Measurements from ENCODE around the gene MMAA. TPM values are rescaled to one million over a fixed set of nuclear protein-coding genes. Genes with fewer than 3 reads are reported as not detected.
"Not testable (repeated sequence)": the region's sequence is repeated elsewhere in the genome, so short reads cannot be mapped to it uniquely, and the experiment has no call there.

Gene MMAA
- polyA plus RNA-seq, 6 donors from 2014 or later: 5.9 to 14.2 (median 8.1) TPM

DNA sequence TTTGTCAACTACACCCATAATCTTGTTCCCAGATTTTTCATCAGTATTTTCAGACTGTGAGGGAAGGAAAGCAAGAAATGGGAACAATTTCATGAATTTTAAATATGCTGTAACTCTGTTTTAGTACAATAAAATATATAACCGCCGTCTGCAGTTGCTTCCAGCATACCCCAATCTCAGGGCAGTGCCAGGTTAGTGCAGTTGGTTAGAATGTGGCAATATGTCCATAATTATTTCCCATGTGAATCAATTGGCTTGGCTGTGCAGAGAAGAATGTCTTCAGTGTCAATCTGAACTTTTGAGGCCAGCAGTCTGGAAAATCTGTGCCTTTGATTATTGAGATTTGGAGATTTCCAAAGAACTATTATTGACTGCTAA is 5.0 kb upstream of the MMAA start:
- H3K36me3 Mint-ChIP-seq: no peaks in the 10 kb centered on the region
- peaks cover 0 to 6% (median 0%) of the 10 kb centered on the region in 3 donors for H3K27me3 Mint-ChIP-seq
- H3K4me3 Mint-ChIP-seq: no peak overlapping the region
- H3K4me1 Mint-ChIP-seq: peaks cover 7 to 12% (median 7%) of the 10 kb centered on the region in 3 donors
- ATAC-seq (ENCODE audit: low read depth in 2 of 2) (no peak), DNase-seq (no peak)
- no peaks in the 10 kb centered on the region for H3K9me3 Mint-ChIP-seq
- H3K27ac Mint-ChIP-seq: no peak overlapping the region

DNA sequence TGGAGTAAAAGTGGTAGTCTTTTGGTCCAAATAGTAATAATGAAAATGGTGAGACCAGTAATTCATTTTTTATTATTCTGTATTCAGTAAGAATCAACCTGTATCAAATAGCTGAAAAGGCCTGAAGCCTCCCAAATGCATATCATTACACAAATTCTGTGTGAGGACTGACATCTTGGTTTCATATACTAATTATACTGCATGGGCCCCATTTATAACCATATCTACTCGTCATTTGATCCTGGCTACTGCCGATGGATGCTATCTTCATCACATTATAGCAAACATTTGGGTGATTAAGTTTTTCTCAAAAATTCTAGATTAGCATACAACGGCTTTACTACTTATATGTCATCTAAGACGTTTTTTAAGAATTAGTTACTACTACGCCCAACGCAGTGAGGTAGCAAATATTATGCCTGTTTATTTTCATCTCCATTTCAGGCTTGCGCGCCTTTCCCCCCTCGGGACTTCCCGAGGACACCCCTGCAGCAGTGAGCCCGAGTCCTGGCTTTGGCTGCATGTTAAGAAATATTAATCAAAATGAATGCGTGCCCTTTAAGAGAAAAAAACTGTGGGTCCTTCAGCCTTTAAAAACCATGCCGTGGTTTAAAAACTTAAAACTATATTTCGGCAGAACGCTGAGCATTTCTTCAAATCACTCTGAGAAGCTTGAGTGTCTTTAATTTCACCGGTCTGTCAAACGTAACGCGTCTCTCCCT is 814 bp upstream of the MMAA start:
- DNase-seq: no peak
- ATAC-seq (ENCODE audit: low read depth in 2 of 2): peak; percentile 7 to 8
- Mint-ChIP-seq H3K4me3 (peak overlapping the region; percentile 88 to 99 (median 96)), H3K4me1 (peaks cover 14 to 20% (median 16%) of the 10 kb centered on the region in 3 donors), H3K36me3 (peaks cover 5 to 7% of the 10 kb centered on the region in 2 donors), H3K27me3 (peaks cover 0 to 6% (median 0%) of the 10 kb centered on the region in 3 donors), H3K9me3 (peaks cover 0 to 4% (median 2%) of the 10 kb centered on the region in 7 donors), H3K27ac (peak overlapping the region; percentile 92 to 99 (median 98))

DNA sequence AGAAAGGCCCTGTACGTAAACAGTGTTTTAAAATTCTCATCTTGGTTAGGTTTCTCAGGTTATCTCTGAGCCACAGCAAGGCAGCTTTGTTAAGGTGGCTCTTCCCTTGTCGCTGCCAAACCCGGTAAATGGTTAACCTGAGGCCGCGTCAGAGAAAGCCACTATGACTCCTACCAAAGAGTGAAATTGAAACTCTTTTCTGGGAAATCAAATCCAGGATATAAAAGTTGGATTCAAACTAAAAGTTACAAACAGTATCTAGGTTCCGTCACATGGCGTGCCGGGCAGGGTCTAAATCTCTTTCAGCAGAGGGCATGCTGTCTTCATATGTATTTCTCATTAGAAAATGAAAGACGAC is 433 bp downstream of the MMAA start:
- Mint-ChIP-seq H3K4me3 (peak overlapping the region; percentile 88 to 99 (median 96)), H3K36me3 (peaks cover 5 to 7% of the 10 kb centered on the region in 2 donors), H3K27me3 (peaks cover 0 to 2% (median 0%) of the 10 kb centered on the region in 3 donors), H3K27ac (peak overlapping the region; percentile 92 to 99 (median 98)), H3K9me3 (peaks cover 0 to 4% (median 2%) of the 10 kb centered on the region in 7 donors), H3K4me1 (peaks cover 14 to 20% (median 16%) of the 10 kb centered on the region in 3 donors)
- ATAC-seq (ENCODE audit: low read depth in 2 of 2) (peak; percentile 16 to 23), DNase-seq (no peak)

DNA sequence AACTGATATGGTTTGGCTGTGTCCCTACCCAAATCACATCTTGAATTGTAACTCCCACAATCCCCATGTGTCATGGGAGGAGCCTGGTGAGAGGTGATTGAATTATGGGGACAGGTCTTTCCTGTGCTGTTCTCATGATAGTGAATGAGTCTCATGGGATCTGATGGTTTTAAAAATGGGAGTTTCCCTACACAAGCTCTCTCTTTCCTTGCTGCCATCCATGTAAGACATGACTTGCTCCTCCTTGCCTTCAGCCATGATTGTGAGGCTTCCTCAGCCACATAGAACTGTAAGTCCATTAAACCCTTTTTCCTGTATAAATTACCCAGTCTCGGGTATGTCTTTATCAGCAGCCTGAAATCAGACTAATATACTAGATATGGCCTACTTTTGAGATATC is 2.9 kb downstream of the MMAA start:
- not testable (repeated sequence) for H3K36me3 Mint-ChIP-seq; H3K27me3 Mint-ChIP-seq; DNase-seq; H3K9me3 Mint-ChIP-seq; ATAC-seq (ENCODE audit: low read depth in 2 of 2); H3K27ac Mint-ChIP-seq
- peak overlapping the region in 1 of 8 donors; percentile 77 for H3K4me3 Mint-ChIP-seq
- peaks cover 14 to 20% (median 16%) of the 10 kb centered on the region in 3 donors for H3K4me1 Mint-ChIP-seq

DNA sequence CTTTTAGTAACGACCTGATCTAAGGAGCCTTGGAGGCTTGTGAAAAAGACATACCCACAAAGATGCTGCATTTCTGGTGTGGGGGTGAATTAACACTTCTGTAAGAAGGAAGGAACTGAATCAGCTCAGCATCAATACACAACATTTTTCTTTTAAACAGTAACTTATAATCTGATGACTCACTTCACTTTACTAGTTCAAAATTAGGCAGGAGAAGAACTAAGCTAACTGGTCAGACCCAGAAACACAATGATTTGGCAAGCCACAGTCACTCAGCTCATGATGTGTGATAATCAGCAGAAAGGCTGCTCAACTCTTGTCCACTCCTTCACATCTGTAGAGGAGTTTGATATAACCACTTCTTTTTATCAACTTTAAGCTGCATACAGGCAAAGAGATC is 4.6 kb downstream of the MMAA start:
- H3K9me3 Mint-ChIP-seq: peaks cover 0 to 4% (median 2%) of the 10 kb centered on the region in 7 donors
- DNase-seq (no peak), ATAC-seq (ENCODE audit: low read depth in 2 of 2) (no peak)
- H3K36me3 Mint-ChIP-seq: peaks cover 5 to 7% of the 10 kb centered on the region in 2 donors
- peaks cover 7 to 10% (median 9%) of the 10 kb centered on the region in 3 donors for H3K4me1 Mint-ChIP-seq
- H3K27me3 Mint-ChIP-seq: no peaks in the 10 kb centered on the region
- H3K4me3 Mint-ChIP-seq: peak overlapping the region in 1 of 8 donors; percentile 36
- no peak overlapping the region for H3K27ac Mint-ChIP-seq

DNA sequence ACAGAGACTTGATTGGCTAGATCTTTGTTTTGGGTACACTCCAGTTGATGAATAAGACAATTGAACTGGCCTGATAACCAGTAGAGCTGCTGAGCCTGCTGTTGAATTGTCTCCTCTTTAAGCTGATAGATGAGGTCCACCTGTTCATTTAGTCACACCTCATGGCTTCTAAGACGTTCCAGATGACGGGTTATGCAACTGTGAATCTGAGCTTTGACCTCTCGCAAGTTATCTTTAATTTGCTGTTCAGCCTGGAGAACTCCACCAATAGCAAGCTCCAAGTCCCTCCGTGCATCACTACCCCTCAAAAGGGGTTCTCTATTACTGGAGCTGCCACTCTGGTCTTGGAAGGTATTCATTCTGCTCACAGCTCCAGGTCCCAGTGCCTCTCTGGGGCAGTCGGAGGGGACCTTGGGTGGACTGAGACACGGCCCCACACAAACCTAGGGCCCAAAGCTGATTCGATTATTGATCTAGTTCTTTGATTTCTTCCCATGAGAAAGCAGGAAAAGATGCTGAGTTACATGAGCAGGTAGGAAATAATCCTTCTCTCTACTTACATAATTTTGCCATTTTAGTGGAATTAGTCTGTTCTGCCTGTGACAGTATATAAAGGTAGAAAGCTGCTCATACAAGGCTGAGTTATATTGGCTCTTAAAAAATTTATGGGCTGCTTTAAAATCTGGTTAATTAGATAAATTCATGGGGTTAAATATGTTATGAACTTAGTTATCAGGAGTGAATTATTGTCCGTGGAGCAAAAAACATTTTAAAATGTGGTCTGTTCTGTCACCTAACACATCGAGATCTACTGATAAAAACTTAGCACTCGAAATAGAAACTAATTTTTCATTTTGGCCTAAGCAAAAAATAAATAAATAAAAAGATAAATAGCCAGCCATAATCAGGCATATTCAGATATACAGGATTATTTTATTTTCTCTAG is 6.8 kb downstream of the MMAA start:
- H3K4me3 Mint-ChIP-seq: no peak overlapping the region
- peaks cover 0 to 4% (median 0%) of the 10 kb centered on the region in 7 donors for H3K9me3 Mint-ChIP-seq
- peak overlapping the region in 1 of 6 donors; percentile 16 for H3K27ac Mint-ChIP-seq
- ATAC-seq (ENCODE audit: low read depth in 2 of 2): no peak
- H3K4me1 Mint-ChIP-seq: no peaks in the 10 kb centered on the region
- no peaks in the 10 kb centered on the region for H3K27me3 Mint-ChIP-seq
- DNase-seq: no peak
- H3K36me3 Mint-ChIP-seq: peaks cover 7 to 8% of the 10 kb centered on the region in 2 donors

DNA sequence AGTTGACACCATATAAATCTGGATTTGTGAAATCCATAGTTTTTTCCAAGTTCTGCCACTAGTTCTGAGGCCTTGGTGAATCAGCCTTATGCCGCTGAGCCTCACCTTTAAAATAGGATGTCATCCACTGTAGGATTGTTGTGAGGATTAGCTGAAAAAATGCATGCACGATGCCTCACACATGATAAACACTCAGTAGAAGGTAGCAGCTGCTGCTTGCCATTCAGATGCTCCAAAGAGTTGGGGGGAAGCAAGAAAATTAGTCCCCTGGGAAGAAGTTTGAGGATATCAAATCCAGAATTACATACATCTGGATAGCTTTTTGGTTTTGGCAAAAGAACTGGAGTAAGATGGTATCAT is 7.4 kb downstream of the MMAA start:
- Mint-ChIP-seq H3K4me1 (peaks cover 0 to 5% (median 2%) of the 10 kb centered on the region in 3 donors), H3K27ac (no peak overlapping the region), H3K4me3 (no peak overlapping the region), H3K36me3 (peaks cover 7 to 9% of the 10 kb centered on the region in 2 donors), H3K9me3 (peaks cover 0 to 4% (median 0%) of the 10 kb centered on the region in 7 donors), H3K27me3 (no peaks in the 10 kb centered on the region)
- ATAC-seq (ENCODE audit: low read depth in 2 of 2): no peak
- no peak for DNase-seq

DNA sequence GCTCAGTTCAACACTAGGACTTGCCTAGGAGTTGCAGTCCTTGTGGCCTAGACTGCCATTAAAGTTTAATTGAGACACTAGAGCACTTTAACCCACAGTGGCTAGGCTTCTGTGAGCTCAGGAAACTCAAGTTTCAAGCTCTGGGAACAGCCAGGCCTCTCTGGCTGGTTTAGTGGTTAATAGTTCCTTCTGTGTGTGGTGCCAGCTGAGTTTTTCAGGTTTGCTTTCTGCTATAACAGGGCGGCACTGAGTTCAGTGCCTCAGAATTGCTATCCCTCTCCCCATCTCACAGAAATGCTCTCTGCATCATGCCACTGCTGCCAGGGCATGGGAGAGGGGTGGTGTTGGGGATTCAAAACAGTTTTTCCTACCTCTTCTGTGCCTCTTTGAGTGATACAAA is 15.9 kb downstream of the MMAA start:
- Mint-ChIP-seq H3K36me3 (peaks cover 0 to 12% of the 10 kb centered on the region in 2 donors), H3K4me1 (peaks cover 2 to 14% (median 9%) of the 10 kb centered on the region in 3 donors), H3K9me3 (no peaks in the 10 kb centered on the region), H3K4me3 (no peak overlapping the region), H3K27ac (no peak overlapping the region), H3K27me3 (no peaks in the 10 kb centered on the region)
- no peak for ATAC-seq (ENCODE audit: low read depth in 2 of 2)
- no peak for DNase-seq

DNA sequence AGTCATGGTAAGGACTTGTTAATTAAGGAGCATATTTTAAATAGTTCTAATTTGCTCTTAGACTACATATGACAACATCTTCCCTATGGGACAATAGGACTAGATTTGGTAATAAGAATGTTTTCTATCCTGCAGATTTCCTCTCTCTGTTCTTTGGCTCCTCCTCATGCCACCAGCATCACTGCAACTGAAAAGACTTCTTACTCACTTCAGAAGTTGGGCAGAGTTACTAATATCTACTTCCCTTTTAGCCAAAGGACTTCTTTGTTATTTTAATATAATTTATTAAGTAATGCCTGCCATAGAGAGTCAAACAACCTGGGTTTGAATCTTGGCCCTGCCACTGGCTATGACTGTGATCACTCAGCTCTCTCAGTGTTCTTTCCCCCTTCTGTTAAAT is 16.4 kb downstream of the MMAA start:
- Mint-ChIP-seq H3K36me3 (peaks cover 0 to 11% of the 10 kb centered on the region in 2 donors), H3K9me3 (no peaks in the 10 kb centered on the region), H3K27me3 (no peaks in the 10 kb centered on the region), H3K4me1 (peaks cover 2 to 14% (median 9%) of the 10 kb centered on the region in 3 donors), H3K27ac (no peak overlapping the region), H3K4me3 (no peak overlapping the region)
- no peak for DNase-seq
- ATAC-seq (ENCODE audit: low read depth in 2 of 2): no peak

DNA sequence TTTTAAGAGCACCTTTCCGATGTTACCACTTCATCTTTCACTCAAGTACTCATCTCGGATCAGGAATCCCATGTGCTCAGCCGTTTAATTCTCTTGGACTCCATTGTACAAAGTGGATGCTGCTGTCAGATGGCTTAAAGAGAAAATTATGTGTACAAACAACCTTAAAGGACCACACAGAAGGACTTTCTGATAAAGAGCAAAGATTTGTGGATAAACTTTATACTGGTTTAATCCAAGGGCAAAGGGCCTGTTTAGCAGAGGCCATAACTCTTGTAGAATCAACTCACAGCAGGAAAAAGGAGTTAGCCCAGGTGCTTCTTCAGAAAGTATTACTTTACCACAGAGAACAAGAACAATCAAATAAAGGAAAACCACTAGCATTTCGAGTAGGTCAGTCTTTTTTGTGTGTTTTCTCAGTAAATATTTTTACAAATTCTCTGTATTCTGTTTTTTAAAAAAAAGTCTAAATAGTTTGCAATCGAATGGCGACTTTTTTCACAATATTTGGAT is 20.1 kb downstream of the MMAA start:
- Mint-ChIP-seq H3K4me3 (no peak overlapping the region), H3K9me3 (no peaks in the 10 kb centered on the region), H3K27ac (no peak overlapping the region), H3K36me3 (peaks cover 8% of the 10 kb centered on the region in 2 donors), H3K27me3 (no peaks in the 10 kb centered on the region), H3K4me1 (no peaks in the 10 kb centered on the region)
- no peak for DNase-seq
- no peak for ATAC-seq (ENCODE audit: low read depth in 2 of 2)

DNA sequence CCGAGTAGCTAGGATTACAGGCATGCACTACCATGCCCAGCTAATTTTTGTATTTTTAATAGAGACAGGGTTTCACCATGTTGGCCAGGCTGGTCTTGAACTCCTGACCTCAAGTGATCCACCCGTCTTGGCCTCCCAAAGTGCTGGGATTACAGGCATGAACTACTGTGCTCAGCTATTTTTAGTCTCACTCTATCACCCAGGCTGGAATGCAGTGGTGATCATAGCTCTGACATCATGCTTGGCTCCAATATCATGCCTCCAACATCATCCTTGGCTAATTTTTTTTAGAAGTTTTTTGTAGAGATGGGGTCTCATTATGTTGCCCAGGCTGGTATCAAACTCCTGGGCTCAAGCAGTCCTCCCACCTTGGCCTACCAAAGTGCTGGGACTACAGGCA is 21.1 kb downstream of the MMAA start:
- not testable (repeated sequence) for ATAC-seq (ENCODE audit: low read depth in 2 of 2); H3K4me3 Mint-ChIP-seq; H3K36me3 Mint-ChIP-seq; H3K9me3 Mint-ChIP-seq; H3K27me3 Mint-ChIP-seq; H3K4me1 Mint-ChIP-seq; DNase-seq
- peak overlapping the region in 2 of 6 donors; percentile 12 to 63 for H3K27ac Mint-ChIP-seq

DNA sequence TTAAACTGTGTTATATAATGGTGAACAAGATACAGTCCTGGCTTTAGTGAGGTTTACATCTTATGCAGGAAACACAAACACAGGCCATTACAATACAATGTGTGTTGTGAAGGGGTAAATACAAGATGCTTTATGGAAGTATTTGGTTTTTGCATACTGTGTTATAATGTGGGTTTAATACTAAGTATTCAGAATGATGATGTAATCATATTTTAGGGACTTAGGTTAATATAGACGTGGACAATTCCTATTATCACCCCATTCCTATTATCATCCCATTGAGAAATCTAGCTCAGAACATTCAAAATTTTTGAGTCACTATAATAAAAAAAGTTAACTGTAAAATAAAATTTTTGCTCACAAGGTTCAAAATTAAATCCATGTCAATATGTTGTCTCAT is 24.1 kb downstream of the MMAA start:
- no peak for DNase-seq
- no peaks in the 10 kb centered on the region for H3K4me1 Mint-ChIP-seq
- H3K27me3 Mint-ChIP-seq: no peaks in the 10 kb centered on the region
- H3K27ac Mint-ChIP-seq: no peak overlapping the region
- H3K4me3 Mint-ChIP-seq: no peak overlapping the region
- H3K36me3 Mint-ChIP-seq: peaks cover 23 to 27% of the 10 kb centered on the region in 2 donors
- no peak for ATAC-seq (ENCODE audit: low read depth in 2 of 2)
- no peaks in the 10 kb centered on the region for H3K9me3 Mint-ChIP-seq

DNA sequence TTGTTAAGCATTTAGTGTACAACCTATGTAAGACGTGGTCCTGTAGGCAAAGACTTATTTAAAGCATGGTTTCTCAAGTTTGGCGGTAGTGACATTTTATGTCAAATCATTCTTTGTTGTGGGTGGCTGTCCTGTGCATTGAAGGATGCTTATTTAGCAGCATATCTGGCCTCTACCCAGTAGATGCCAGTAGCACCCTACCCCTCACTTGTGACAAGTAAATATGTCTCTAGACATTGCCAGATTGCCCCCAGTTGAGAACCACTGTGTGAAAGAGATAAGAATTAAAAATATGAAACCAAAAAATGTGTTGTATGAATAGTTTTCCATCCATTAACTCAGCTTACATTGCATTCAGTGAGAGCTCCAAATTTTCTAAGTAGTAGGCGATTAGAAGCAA is 25.5 kb downstream of the MMAA start:
- H3K36me3 Mint-ChIP-seq: peaks cover 19 to 23% of the 10 kb centered on the region in 2 donors
- H3K4me3 Mint-ChIP-seq: no peak overlapping the region
- DNase-seq: no peak
- no peak overlapping the region for H3K27ac Mint-ChIP-seq
- H3K27me3 Mint-ChIP-seq: no peaks in the 10 kb centered on the region
- no peaks in the 10 kb centered on the region for H3K4me1 Mint-ChIP-seq
- no peaks in the 10 kb centered on the region for H3K9me3 Mint-ChIP-seq
- no peak for ATAC-seq (ENCODE audit: low read depth in 2 of 2)
